ENCODE data around the gene AFP. TPM values are rescaled to one million over a fixed set of nuclear protein-coding genes. Genes with fewer than 3 reads are reported as not detected.

The AFP gene
- total RNA-seq, 1 experiment from 2014 or later: not detected

DNA sequence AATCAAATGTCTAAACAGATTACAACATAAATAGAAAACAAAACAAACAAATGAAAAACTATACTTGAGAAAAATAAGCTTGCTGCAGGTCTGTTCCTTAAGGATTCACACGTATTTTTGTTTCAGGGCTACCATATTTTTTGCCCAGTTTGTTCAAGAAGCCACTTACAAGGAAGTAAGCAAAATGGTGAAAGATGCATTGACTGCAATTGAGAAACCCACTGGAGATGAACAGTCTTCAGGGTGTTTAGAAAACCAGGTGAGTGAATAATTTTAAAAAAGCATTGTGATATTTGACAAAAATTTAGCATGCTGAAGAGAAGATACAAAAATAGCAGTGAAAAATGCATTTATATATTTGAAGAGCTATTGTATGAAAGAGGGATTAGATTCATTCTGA is 2.0 kb downstream of the AFP start:
- no peak for DNase-seq (ENCODE audit: low read depth)

DNA sequence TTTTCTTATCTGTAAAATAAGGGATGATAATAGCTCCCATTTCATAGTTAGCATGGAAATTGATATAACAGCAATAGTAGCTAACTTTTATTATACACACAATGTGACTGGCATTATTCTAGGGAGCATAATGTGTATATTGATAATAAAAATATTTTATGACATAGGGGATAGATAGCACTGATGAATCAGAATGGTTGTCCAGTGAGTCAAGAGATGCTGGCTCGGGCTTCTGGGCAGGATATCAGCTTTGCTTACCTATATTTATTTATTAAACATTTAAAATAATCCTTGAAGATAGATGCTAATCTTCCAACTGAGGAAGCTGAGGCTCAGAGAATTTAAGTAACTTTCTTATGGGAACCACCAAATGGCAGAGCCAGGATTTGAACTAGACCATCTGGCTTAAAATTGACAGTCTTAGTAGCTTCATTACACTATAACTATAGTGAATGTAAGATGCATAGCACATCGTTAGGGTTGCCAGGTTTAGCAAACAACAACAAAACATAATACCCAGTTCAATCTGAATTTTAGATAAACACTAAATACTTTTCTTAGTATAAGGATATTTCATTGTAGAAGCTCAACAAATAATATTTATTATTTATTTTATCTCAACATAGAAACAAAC is 2.7 kb downstream of the AFP start:
- no peak for DNase-seq (ENCODE audit: low read depth)

DNA sequence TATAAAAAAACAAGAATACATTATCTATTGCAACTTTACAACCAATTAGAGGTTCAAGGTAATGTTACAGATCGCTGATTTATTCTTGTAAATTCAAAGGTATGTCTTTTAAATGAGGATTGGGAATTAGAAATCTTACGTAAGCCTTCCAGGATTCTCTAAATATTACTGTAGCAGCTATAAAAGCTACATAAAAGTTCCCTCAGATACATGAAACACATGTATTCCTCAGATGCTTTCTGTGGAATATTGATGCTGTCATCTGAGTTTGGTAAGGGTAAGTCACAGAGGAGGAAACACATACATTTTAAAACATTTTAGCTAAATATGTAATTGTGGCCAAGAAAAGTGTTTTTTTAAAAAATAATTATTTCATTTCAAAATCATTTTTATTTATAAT is 3.4 kb downstream of the AFP start:
- no peak for DNase-seq (ENCODE audit: low read depth)

DNA sequence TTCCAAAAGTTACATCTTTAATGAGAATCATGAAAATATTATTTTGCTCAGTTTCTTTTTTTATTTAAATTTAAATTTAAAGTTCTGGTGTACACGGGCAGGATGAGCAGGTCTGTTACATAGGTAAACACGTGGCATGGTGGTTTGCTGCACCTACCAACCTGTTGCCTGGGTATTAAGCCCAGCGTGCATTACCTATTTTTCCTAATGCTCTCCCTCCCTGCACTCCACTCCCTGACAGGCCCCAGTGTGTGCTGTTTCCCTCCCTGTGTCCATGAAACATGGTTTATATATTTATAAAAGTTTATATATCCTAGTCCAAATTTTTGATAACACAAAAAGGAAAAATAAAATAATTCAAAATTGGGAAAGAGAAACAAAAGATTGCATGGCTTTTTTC is 4.0 kb downstream of the AFP start:
- DNase-seq (ENCODE audit: low read depth): no peak

DNA sequence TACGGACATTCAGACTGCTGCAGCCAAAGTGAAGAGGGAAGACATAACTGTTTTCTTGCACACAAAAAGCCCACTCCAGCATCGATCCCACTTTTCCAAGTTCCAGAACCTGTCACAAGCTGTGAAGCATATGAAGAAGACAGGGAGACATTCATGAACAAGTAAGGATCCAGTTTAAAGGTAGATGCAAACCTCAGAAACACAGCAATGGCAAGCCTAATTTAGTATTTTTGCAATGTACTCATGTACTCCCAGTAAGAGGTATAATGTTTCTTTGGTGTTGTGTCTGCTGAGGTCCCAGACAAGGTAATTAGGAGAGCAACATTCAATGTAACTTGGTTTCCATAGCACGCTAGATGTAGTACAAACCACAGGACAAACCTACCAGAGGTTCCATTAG is 4.6 kb downstream of the AFP start:
- DNase-seq (ENCODE audit: low read depth): no peak

DNA sequence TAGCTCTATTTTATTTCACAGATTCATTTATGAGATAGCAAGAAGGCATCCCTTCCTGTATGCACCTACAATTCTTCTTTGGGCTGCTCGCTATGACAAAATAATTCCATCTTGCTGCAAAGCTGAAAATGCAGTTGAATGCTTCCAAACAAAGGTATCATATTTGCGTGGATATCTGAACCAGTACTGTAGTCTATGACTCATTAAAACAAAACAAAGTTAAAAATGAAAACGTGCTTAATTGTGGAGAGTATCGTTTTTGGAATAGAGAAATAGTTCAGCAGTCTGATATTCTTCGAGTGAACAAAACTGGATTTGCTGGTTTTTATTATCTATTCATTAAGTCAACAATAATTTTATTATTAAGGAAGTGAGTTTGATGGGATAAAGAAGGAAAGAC is 6.3 kb downstream of the AFP start:
- DNase-seq (ENCODE audit: low read depth): no peak

DNA sequence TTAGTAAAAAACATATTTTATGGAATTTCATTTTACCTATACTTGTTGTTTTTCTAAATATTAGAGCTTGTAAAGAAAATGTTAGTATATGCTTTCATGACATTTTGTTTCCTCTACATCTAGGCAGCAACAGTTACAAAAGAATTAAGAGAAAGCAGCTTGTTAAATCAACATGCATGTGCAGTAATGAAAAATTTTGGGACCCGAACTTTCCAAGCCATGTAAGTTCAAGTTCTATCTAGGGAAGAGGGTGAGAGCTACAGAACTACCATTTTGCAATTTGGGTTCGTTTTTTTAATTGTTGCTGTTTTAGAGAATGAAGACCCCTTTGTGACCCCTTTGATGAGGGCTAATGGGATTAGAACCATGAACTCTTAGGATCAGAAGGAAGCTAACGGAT is 7.2 kb downstream of the AFP start:
- DNase-seq (ENCODE audit: low read depth): no peak

DNA sequence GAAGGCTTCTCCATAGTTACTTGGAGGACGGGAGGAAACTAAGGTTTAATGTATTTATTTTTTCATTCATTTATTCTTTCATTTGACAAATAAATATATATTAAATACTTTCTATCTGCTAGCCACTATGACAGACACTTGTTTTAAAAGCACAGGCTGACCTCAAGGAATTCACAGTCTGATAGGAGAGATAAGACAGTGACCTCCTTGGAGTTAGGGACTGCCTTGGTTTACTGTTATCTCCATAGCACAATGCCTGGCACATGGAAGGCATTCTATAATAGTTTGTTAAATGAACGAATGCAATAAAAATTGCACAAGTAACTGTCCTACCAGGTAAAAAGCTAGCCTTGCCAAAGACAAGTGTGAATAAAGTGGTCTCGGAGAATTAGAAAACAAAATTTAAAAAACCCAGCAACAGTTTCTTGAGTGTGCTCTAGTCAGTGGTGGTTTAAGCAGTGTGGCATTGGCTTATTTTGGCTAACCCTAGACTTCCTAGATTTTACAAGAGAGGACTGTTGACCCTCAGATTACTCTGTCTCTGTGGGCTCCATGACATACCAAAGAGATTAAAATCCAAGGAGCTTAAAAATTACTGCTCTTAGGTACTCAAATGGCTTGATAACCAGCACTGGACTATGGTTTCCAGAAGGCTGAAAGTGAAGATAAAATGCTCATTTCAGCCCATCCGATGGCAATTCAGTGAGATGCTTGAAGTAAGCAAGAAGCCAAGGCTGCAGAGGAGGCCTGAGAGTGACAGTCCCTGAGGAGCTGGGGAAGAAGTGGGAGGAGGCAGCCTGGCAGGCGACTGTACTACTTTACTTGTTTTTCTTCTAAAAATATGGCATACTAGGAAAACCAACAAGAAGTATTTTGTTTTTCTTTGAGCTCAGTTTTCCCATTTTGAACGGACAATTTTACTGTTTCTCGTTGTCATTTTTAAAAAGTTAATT is 9.6 kb downstream of the AFP start:
- DNase-seq (ENCODE audit: low read depth): no peak

DNA sequence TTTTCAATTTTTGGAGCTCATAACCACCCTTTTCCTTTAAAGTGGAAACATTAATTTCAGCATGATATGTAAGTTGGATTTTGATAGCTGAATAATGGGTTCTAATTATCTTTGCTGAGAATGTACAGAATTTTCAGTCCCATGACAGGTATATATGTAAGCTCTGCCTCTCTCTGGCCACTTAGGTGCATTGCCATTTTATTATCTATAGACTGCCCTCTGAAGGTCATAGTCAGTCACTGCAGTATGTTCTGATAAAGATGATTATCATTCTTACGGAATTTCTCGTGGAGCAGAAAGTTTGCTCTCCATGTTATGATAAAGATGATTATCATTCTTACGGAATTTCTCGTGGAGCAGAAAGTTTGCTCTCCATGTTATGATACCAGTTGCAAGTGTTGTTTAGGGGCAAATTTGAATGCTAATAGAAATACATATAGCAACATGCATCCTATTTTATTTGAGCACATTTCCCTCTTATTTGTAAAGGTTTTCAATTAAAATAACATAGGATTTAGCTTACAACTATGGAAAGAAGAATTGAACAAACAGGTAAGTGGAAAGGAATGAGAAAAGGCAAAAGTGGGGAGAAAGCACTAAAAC is 10.4 kb downstream of the AFP start:
- peak; percentile 55 for DNase-seq (ENCODE audit: low read depth)

DNA sequence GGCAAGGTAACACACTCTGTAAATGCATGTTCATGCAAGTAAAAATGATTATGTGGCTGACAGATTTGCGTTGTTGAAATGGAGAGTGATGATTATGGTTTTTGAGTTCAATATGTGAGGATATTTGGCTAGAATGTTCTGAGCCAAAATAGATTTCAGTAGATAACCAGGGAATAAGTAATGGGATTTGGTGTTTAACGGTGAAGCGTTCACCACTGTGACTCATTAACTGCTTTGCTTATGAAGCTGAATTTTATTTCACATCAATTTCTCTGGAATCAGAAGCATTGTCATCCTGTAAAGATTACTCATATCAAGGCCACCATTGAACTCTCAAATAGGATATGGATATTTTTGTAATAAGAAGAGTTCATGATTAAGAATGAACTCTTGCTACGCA is 11.7 kb downstream of the AFP start:
- peak; percentile 12 for DNase-seq (ENCODE audit: low read depth)

DNA sequence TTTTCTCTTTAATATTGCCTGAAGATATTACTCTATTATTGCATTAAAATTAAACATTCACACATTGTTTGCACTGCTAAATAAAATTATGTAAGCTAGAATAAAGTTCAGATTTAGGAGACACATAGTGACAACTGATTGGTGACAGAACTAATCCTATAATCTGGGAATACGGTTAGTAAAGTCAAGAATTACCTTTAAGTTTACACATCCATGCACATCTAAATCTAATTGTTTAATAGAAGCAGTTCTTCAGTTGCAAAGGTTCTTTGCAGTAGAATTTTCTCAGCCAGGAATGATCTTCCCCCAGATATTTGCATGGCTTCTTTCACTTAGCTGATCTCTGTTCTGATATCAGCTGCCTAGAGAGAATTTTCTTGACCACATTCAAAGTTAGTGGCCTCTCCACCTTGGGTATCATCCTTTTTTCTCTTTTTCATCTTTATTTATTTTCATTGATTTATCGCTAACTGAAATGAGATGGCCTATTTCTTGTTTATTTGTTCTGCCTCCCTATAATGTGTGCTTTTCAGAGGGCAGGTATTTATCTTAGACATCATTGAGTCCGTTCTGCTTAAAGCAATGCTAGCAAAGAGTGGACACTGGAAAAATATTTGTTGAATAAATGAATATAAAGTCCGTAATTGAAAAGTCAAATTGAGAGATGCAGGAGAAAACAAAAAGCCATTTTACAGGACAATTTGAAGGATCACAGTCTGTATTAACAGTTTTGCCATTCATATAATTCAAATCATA is 12.6 kb downstream of the AFP start:
- DNase-seq (ENCODE audit: low read depth): no peak

DNA sequence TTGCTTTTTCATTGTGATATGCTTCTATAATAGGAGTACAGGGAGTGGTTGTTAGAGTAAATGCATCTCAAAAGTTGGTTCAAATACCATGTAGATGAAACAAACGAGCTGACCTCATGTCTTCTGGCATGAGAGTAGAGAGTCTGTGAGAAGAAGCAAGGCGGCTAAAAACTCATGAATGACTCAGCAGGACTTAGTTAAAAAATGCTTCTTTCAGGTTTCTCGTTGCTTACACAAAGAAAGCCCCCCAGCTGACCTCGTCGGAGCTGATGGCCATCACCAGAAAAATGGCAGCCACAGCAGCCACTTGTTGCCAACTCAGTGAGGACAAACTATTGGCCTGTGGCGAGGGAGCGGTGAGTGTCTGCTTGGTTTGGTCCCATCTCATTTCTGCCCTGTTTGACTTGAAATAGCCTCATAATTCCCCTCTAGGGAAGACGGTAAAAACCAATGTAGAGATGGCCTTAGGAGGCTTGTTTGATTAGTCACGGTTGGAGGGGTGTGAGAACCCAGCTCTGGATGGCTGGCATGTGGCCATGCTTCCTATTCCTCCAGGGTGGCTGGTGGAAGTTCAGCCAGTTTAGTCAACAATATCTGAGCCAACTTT is 14.5 kb downstream of the AFP start:
- peak; percentile 85 for DNase-seq (ENCODE audit: low read depth)

DNA sequence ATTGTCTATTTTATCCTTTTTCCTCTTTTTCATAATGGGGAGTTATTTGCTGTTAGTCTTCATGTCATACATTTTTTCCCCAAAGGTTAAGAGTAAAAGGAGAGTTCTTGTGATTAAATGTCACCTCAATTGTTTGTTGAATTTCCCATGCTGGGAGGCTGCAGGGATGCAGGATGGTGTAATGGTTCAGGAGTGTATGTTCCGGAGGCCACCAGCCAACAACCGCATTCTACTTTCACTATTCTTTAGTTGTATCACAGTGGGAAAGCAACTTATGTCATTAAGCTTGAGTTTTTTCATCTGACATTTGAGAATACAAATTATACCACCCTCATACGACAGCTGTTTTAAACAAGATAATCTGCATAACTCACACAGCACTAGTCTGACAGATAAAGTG is 15.4 kb downstream of the AFP start:
- peak; percentile 54 for DNase-seq (ENCODE audit: low read depth)

DNA sequence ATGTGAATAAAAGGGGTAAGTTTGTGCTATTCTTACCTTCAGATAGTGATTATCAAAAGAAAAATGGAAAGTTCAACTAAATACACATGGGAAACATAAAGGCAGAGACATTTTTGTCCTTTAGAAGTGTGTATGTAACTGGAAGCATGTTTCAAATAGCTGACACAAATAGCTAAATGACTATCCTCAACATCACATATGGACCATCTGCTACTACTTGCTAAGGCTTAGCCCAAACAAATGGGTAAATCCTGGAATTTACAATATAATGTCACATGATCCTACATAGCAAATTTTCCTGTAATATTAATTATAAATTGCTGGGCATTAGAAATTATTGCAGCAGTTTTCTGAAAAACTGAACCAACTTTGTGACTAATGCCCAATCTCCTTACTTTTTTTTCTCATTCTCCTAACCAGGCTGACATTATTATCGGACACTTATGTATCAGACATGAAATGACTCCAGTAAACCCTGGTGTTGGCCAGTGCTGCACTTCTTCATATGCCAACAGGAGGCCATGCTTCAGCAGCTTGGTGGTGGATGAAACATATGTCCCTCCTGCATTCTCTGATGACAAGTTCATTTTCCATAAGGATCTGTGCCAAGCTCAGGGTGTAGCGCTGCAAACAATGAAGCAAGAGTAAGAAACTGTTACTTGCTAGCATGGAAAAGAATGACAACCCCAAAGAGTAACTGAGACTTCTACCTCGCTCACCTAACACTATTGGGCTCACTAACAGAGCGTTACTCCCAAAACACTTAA is 16.1 kb downstream of the AFP start:
- DNase-seq (ENCODE audit: low read depth): no peak

DNA sequence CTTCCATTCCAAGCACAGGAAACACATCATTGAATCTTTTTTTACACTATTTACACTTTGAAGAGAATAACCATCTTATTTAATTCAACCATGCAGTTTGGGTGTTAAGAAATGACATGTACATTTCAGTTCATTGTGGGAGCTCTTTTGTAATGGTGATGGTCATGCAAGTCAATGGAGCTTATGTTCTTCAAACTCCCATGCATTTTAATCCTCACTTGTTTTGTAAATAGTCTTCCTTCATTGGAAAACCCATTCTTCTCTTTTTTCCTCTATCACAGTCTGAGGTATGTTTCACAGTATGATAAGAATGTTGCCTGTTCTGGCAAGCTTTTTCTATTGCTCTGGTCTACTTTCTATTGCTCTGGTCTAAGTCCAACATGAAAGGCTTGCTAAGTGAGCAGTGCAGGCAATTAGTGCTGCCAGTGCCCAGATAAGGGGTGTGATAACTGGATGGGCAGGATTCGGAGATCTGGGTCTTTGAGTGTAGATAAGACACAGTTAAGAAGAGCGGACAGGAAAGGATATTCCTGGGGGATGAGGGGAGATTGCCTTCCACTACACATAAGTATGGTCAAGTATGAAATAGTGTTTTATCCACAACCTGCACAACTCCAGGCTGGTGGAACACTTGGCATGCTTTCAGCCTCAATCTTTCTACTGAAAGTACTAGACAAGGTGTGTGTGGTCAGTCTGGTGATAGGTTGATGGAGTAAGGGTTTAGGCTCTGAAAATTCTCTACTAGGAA is 17.1 kb downstream of the AFP start:
- no peak for DNase-seq (ENCODE audit: low read depth)

DNA sequence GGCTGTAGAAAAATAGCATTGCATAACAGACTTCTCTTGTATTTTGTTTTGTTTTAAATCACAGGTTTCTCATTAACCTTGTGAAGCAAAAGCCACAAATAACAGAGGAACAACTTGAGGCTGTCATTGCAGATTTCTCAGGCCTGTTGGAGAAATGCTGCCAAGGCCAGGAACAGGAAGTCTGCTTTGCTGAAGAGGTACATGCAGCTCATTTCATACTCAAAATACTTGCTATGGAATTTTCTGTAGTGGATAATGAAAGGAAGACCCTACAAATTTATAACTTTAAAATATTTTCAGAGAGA is 17.6 kb downstream of the AFP start:
- no peak for DNase-seq (ENCODE audit: low read depth)

DNA sequence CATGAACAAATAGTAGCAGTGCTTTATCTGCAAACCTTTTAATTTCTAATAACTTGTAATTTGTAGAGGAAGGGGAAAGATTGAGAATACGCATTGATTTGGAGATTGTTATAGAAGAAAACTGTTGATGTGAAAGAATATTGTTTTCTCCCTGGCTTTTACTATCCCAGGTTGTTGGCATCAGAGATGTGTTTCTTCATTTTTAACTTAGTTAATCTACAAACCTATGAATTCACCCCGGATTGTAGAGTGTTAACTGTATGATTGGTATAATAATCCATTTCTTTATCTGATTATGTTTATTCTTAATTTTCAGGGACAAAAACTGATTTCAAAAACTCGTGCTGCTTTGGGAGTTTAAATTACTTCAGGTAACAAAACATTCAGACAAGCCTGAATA is 18.9 kb downstream of the AFP start:
- no peak for DNase-seq (ENCODE audit: low read depth)

DNA sequence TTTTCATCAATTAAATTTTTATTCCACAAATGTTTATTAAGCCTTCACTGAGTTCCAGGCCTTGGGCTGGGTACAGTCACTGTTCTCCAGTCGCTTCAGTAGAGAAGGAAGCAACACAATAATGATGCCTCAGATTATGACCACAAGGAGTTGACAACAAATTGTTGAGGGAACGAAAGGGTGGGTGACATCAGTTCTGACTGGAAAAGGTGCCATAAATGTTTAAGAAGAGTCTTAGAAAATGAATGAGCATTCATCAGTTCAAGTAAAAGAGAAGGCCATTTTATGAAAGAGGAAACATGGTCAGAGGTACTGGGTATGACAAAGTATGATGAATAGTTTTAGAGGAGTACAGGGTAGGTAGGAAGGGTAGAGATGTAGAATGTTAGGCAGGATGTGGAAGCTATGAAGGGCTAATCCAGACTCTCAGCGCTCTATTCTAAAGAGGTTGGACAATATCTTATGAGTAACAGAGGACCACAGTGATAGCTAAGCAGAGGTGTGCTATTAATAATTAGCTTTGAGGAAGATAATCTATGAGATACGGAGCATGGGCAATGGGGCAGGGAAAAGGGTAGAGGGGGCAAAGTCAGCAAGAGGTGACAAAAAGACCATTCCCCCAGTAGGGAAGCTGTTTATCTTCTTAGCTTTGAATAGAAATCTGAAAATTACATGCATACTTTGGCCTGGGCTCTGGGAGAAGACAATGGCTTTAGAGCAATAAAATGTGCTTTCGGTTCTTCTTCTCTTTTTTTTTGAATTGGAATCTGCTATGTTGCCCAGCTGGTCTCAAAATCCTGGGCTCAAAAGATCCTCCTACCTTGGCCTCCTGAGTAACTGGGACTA is 20.4 kb downstream of the AFP start:
- DNase-seq (ENCODE audit: low read depth): no peak

Data from LHCN-M2 (cell line).